Esophagus squamous epithelium (tissue), 4 donors: ENCODE measurements around the gene TUBA1C.
"Not testable (repeated sequence)": the region's sequence is repeated elsewhere in the genome, so short reads cannot be mapped to it uniquely, and the experiment has no call there.

Experiments
- CTCF ChIP-seq, 6 experiments: fragments of 450-650 bp in 4 of 6; fragments of 200-600 bp in 2 of 6; sonication (generic) in 2 of 6; IDR thresholded peaks; one replicate each; pipeline ENCODE4 v1.5.1; 2016 to 2019; ENCODE audit warnings: antibody characterized with exemption in 6 of 6, mild to moderate bottlenecking in 4 of 6, moderate library complexity in 4 of 6
- POLR2A ChIP-seq, 4 donors: fragments of 450-650 bp; IDR thresholded peaks; one replicate each; pipeline ENCODE4 v1.6.1; 2017; ENCODE audit warnings: antibody characterized with exemption in 4 of 4, mild to moderate bottlenecking in 4 of 4, moderate library complexity in 3 of 4

- not testable (repeated sequence) for TF ChIP-seq CTCF, POLR2A (IDR thresholded peaks at IDR 0.05)
Observed at GRCh38 chr12:49280545-49280944, 15.7 kb downstream of the TUBA1C start.
